Muscle of arm (tissue), 12 donors: ENCODE results near the gene CTAGE8. TPM values are rescaled to one million over a fixed set of nuclear protein-coding genes. Genes with fewer than 3 reads are reported as not detected.

ENCODE experiments used
- polyA plus RNA-seq, 12 donors: library from polyadenylated mRNA; unstranded; fragments of 120-200 nt; gene quantifications; one replicate each; pipeline ENCODE4 v1.2.1, GENCODE V29; 2013; ENCODE audit not compliant: insufficient read length in 12 of 12

CTAGE8 gene
- polyA plus RNA-seq, 12 donors = 0.25 to 2.1 (median 0.36) TPM; not detected in 6

Other genes starting within 250 kb of the CTAGE8 start
- gene OR2A5, start 220.3 kb downstream of the CTAGE8 start, polyA plus RNA-seq = under 1 TPM in 2 of 12 donors, not detected in 10; 0.25 to 0.38 TPM
- gene OR2A25, start 199.5 kb downstream of the CTAGE8 start, polyA plus RNA-seq = not detected
- under 1 TPM in 1 of 12 donors, not detected in 11; 0.04 TPM for gene OR2A12, start 183.0 kb downstream of the CTAGE8 start, polyA plus RNA-seq
- gene OR2A2, start 159.7 kb downstream of the CTAGE8 start, polyA plus RNA-seq = not detected
- gene OR2A14, start 146.1 kb downstream of the CTAGE8 start, polyA plus RNA-seq = not detected
- gene CTAGE4, start 85.8 kb downstream of the CTAGE8 start, polyA plus RNA-seq = 1 to 10 TPM in 5 of 12 donors, under 1 TPM in 4, not detected in 3; 0.45 to 5.2 (median 1.1) TPM
- 10 to 100 TPM in 1 of 12 donors, 1 to 10 TPM in 8, under 1 TPM in 2, not detected in 1; 0.82 to 12.9 (median 1.5) TPM for gene ARHGEF35, start 73.5 kb downstream of the CTAGE8 start, polyA plus RNA-seq
- 1 to 10 TPM in 2 of 12 donors, under 1 TPM in 8, not detected in 2; 0.07 to 1.3 (median 0.41) TPM for gene OR2A42, start 29.7 kb downstream of the CTAGE8 start, polyA plus RNA-seq
- 1 to 10 TPM in 6 of 12 donors, under 1 TPM in 4, not detected in 2; 0.62 to 7.5 (median 1.5) TPM for gene OR2A7, start 4.5 kb downstream of the CTAGE8 start, polyA plus RNA-seq
- gene OR2A1, start 43.1 kb upstream of the CTAGE8 start, polyA plus RNA-seq = 1 to 10 TPM in 1 of 12 donors, under 1 TPM in 6, not detected in 5; 0.08 to 1.4 (median 0.35) TPM
- gene ARHGEF5, start 86.1 kb upstream of the CTAGE8 start, polyA plus RNA-seq = 10 to 100 TPM in 1 of 12 donors, 1 to 10 TPM in 9, not detected in 2; 1.2 to 15.3 (median 2.3) TPM
- not detected for gene NOBOX, start 134.4 kb upstream of the CTAGE8 start, polyA plus RNA-seq